Hematopoietic multipotent progenitor cell treated with erythropoietin and hydrocortisone succinate and interleukin-3 and kit ligand, for 4 days (in vitro differentiated cells): Measurements from ENCODE around the gene CGB7.
"Not testable (repeated sequence)": the region's sequence is repeated elsewhere in the genome, so short reads cannot be mapped to it uniquely, and the experiment has no call there.

Experiments
- DNase-seq: peaks from one replicate; pipeline ENCODE4 v3.0.0-alpha.2; 2015

The CGB7 gene

GRCh38 chr19:49039736-49040135 is 17.8 kb downstream of the CGB7 start:
- DNase-seq: not testable (repeated sequence)

DNA sequence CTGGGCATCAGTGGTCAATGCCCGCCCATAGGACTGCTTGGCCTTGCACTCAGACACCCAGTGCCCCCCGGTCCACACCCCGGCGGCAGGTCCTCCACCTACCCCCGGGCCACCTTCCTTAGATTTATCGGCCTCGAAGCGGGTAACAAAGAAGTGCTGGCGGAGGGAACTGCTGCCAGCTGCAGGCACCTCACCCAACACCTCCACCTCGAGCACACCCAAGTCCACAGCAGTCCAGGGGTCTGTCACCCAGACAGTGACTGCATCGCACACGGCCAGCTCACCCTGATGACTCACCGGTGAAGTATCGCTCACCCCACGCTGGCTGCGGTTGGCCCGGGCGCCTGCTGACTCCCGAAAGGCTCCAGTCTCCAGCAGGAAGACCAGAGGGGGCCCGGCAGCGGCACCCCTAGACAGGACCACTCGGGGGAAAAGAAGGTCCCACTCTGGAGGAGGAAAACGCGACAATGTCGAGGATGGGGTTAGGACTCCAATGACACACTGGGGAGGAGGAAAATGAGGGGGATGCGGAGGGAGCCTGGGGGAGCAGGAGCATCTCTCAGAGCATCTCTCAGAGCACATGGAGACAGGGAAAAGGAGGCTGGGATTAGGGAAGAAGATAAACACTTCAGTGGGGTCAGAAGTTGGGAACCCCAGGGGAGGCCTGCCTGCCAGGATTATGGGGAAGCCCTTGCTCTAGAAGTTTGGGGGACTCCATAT is 18.8 kb downstream of the CGB7 start:
- not testable (repeated sequence) for DNase-seq

DNA sequence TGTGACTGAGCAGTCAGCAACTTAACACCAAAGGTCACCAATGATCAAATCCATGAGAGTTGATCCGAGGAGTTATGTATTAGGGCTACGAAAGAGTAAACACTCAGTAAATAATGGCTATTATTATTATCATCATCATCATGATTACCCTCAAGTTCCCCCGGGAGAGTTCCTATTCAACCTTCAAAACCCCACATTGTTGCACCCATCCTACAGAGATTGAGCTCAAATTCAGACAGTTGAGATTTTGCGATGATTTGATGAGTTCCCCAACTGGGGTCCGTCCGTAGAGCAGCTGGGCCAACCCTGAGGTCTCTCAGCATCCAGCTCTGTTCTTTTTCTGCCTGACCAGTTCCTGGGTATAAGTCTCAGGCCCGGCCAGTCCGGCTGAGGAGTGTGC is 19.4 kb downstream of the CGB7 start:
- not testable (repeated sequence) for DNase-seq

GRCh38 chr19:49036815-49037214 is 20.7 kb downstream of the CGB7 start, which contains the start of gene CGB1:
Gene CGB1 (minus strand): TSS chr19:49036895. CDS start chr19:49036711, 184 bp downstream.
- DNase-seq: peak; percentile 68

GRCh38 chr19:49031642-49032301 is 25.8 kb downstream of the CGB7 start, which contains the start of gene CGB2:
Gene CGB2 (plus strand): TSS chr19:49031890. CDS start chr19:49032096, 206 bp downstream.
- DNase-seq: peak; percentile 83

DNA sequence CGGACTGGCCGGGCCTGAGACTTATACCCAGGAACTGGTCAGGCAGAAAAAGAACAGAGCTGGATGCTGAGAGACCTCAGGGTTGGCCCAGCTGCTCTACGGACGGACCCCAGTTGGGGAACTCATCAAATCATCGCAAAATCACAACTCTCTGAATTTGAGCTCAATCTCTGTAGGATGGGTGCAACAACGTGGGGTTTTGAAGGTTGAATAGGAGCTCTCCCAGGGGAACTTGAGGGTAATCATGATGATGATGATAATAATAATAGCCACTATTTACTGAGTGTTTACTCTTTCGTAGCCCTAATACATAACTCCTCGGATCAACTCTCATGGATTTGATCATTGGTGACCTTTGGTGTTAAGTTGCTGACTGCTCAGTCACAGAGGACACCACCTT is 27.2 kb downstream of the CGB7 start:
- DNase-seq: not testable (repeated sequence)

DNA sequence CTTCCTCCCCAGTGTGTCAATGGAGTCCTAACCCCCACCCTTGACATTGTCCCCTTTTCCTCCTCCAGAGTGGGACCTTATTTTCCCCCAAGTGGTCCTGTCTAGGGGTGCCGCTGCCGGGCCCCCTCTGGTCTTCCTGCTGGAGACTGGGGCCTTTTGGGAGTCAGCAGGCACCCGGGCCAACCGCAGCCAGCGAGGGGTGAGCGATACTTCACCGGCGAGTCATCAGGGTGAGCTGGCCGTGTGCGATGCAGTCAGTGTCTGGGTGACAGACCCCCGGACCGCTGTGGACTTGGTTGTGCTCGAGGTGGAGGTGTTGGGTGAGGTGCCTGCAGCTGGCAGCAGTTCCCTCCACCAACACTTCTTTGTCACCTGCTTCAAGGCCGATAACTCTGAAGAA is 27.8 kb downstream of the CGB7 start:
- not testable (repeated sequence) for DNase-seq

DNA sequence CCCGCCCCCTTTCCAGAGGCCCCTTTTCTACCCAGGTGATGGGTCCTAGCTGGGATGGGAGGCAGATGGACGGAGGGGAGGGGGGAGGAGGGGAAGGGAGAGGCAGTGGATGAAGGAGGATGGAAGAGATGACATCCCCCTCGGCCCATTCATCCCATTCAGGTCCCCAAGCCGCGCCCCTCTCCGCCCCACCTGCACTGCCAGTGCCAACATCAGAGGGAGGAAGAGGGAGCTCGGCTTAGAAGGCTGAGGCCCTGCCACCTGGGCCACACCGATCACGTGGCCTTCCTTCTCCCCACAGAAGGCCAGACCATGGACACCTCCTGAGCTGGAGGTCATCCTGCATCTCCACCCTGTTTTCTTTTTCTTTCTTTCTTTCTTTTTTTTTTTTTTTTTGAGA is 28.9 kb downstream of the CGB7 start:
- not testable (repeated sequence) for DNase-seq

DNA sequence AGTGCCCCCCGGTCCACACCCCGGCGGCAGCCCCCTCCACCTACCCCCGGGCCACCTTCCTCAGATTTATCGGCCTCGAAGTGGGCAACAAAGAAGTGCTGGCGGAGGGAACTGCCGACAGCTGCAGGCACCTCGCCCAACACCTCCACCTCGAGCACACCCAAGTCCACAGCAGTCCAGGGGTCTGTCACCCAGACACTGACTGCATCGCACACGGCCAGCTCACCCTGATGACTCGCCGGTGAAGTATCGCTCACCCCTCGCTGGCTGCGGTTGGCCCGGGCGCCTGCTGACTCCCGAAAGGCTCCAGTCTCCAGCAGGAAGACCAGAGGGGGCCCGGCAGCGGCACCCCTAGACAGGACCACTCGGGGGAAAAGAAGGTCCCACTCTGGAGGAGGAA is 31.9 kb downstream of the CGB7 start:
- not testable (repeated sequence) for DNase-seq

- not testable (repeated sequence) for DNase-seq
Observed at GRCh38 chr19:49025088-49025487, 32.5 kb downstream of the CGB7 start.

- DNase-seq: not testable (repeated sequence)
Observed at GRCh38 chr19:49024233-49024632, 33.3 kb downstream of the CGB7 start, which contains the start of gene CGB3. Gene CGB3 (minus strand): TSS chr19:49024333. CDS start chr19:49023971, 362 bp downstream.

DNA sequence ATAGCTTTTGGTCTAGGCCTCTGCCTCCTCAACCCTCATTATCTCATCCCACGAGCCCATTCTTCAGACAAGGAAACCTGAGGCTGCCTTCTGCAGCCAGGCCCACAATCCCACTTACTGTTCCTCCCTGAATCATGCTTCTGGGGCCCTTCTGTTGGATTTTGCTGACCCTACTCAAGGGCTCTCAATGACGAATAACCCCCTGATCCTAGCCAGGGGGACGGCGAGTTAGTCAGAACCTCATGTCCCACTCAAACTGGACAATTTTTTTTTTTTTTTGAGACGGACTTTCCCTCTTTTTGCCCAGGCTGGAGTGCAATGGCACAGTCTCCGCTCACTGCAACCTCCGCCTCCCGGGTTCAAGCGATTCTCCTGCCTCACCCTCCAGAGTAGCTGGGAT is 35.4 kb downstream of the CGB7 start:
- no peak for DNase-seq

DNA sequence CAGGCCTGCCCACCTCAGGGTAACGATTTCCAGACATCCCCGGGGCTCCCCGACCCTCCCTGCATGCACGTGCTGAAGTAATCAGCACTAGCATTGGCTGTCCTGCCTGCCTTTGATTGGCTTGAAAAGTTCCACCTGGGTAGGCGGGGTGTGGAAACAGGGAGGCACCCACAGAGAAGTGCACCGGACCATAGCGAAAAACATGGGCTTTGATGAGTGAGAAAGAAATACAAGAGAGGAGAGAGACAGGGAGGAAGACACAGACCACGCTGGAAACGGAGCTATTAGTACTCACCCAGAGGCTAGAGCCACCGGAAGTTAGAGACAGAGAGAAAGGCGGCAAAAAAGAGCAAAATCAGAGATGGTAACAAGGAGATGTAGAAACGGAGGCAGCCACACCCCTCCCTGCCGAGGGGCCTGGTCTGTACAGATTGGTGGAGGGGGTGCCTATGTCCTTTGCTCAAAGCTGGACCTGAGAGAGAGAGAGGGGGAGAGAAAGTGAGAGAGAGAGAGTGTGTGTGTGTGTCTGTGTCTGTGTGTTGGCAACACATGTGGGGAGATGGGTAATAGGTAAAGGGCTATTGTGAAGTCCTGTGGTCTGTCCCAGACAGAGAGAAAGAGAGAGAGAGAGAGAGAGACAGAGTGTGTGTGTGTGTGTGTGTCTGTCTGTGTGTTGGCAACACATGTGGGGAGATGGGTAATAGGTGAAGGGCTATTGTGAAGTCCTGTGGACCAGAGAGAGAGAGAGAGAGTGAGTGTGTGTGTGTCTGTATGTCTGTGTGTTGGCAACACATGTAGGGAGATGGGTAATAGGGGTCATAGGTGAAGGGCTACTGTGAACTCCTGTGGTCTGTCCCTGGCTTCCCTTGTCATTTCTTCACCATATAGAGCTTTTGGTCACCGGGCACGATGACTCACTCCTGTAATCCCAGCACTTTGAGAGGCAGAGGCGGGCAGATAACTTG is 36.3 kb downstream of the CGB7 start:
- peak; percentile 18 for DNase-seq

DNA sequence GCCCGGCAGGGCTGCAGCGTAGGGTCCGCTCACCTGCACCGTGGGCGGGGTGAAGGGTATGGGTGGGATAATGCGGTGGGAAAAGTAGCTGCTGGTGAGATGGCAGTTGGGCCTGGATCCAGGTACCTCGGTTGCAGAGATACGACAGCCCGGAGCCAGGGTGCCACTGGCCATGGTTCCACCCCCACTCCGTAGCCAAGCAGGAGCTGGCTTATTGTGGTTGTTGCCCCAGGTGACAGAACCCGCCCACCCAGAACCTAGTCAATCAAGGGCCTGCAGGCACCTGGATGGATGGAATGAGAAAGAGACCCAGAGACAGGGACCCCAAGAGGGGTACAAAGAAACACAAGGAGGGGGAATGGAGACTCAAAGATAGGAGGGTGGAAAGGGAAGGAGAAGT is 37.2 kb downstream of the CGB7 start:
- no peak for DNase-seq

GRCh38 chr19:49019242-49019932 is 38.2 kb downstream of the CGB7 start:
- peak; percentile 64 for DNase-seq

- DNase-seq: peak; percentile 46
Observed at GRCh38 chr19:49018388-49019241, 38.9 kb downstream of the CGB7 start.

GRCh38 chr19:49017666-49018351 is 39.7 kb downstream of the CGB7 start:
- peak; percentile 86 for DNase-seq

GRCh38 chr19:49017041-49017665 is 40.4 kb downstream of the CGB7 start, which contains the start of gene LHB:
Gene LHB (minus strand): TSS chr19:49017091. CDS start chr19:49017081, 10 bp downstream.
- DNase-seq: no peak

DNA sequence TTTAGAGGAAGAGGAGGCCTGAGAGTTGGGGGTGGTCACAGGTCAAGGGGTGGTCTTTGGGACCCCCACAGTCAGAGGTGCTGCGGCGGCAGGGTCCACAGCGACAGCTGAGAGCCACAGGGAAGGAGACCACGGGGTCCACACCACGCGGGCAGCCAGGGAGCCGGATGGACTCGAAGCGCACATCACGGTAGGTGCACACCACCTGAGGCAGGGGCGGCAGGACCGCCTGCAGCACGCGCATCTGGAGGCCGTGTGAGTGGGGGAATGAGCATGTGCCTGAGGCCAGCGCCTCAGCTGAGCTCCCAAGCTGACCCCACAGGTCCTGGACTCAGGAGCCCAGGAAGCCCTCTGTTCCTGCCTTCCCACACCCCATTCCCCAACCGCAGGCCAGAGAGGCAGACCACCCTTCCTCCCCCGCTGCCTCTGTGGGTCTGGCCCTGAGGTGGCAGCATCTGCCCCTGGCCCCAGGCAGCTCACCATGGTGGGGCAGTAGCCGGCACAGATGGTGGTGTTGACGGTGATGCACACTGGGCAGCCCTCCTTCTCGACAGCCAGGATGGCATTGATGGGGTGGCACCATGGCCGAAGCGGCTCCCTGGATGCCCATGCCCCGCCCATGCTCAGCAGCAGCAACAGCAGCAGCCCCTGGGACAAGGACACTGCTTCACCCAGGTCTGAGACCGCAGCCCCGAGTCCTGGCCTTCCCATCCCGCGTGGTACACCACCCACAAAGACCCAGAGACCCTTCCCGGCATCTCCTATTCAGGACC is 41.3 kb downstream of the CGB7 start:
- DNase-seq: no peak
